IMR-90 (cell line): ENCODE measurements around the gene GPR17. TPM values are rescaled to one million over a fixed set of nuclear protein-coding genes. Genes with fewer than 3 reads are reported as not detected.

Experiments
- ATAC-seq: fragments of 200-7000 bp; cut with Tn5 transposase; 2 replicates; pipeline ENCODE4 v1.9.1; 2020; ENCODE audit warnings: low read depth, mild to moderate bottlenecking, moderate library complexity
- BruUV-seq: library from RNA; stranded (reverse); fragments of 400-500 nt; replicated peaks from 2 replicates; lab custom pipeline; 2021; lab: Mats Ljungman, UMichigan
- CTCF ChIA-PET: fragments of 300-600 bp; formaldehyde crosslinking; extraction: SDS; loops from one replicate; lab custom pipeline; 2021; ENCODE audit warnings: antibody characterized with exemption; lab: Yijun Ruan, JAX
- POLR2A ChIA-PET: fragments of 300-600 bp; sonication (Branson Sonifier 250); formaldehyde crosslinking; loops from one replicate; lab custom pipeline; 2022; ENCODE audit warnings: antibody characterized with exemption; ENCODE audit not compliant: unreplicated experiment; lab: Charles Lee
- DNase-seq: peaks from one replicate; pipeline ENCODE4 v3.0.0; 2013
- H2AFZ ChIP-seq: replicated peaks from 2 replicates; pipeline ENCODE3; 2013; ENCODE audit warnings: low read length, mild to moderate bottlenecking; ENCODE audit not compliant: poor library complexity
- H2AK5ac ChIP-seq: 2 replicates; pipeline ENCODE4 v1.6.1; 2013; ENCODE audit warnings: low read depth, low read length, inconsistent platforms
- H2AK9ac ChIP-seq: replicated peaks from 2 replicates; pipeline ENCODE3; 2013; ENCODE audit warnings: mild to moderate bottlenecking, low read depth, low read length, moderate library complexity; ENCODE audit not compliant: poor library complexity
- H2BK120ac ChIP-seq: 2 replicates; pipeline ENCODE4 v1.6.1; 2013; ENCODE audit warnings: low read depth, low read length, inconsistent platforms
- H2BK15ac ChIP-seq: 3 replicates; pipeline ENCODE4 v1.6.1; 2013; ENCODE audit warnings: low read depth, low read length, inconsistent platforms
- H2BK20ac ChIP-seq: 2 replicates; pipeline ENCODE4 v1.6.1; 2013; ENCODE audit warnings: low read depth, mild to moderate bottlenecking, inconsistent platforms, low read length, moderate library complexity
- H2BK5ac ChIP-seq: 2 replicates; pipeline ENCODE4 v1.6.1; 2013; ENCODE audit warnings: mild to moderate bottlenecking, low read depth, low read length, inconsistent platforms; ENCODE audit not compliant: poor library complexity, severe bottlenecking
- H3K14ac ChIP-seq: replicated peaks from 2 replicates; pipeline ENCODE4 v1.6.1; 2013; ENCODE audit warnings: low read depth, low read length, inconsistent platforms
- H3K18ac ChIP-seq: 2 replicates; pipeline ENCODE4 v1.6.1; 2013; ENCODE audit warnings: low read depth, low read length, control low read depth
- H3K23ac ChIP-seq: 2 replicates; pipeline ENCODE4 v1.6.1; 2013; ENCODE audit warnings: low read depth, low read length, inconsistent platforms
- H3K27ac ChIP-seq: 2 replicates; pipeline ENCODE4 v1.5.1; 2013; ENCODE audit warnings: mild to moderate bottlenecking, control low read depth, low read length; ENCODE audit not compliant: insufficient read depth
- H3K27me3 ChIP-seq: 2 replicates; pipeline ENCODE4 v1.6.1; 2013; ENCODE audit warnings: low read length; ENCODE audit not compliant: control insufficient read depth, insufficient read depth
- H3K36me3 ChIP-seq: 2 replicates; pipeline ENCODE4 v1.6.1; 2013; ENCODE audit warnings: low read length, mixed read lengths; ENCODE audit not compliant: control insufficient read depth, insufficient read depth
- H3K4ac ChIP-seq: 2 replicates; pipeline ENCODE4 v1.6.1; 2013; ENCODE audit warnings: low read depth, low read length, inconsistent platforms
- H3K4me1 ChIP-seq: 2 replicates; pipeline ENCODE4 v1.6.1; 2013; ENCODE audit warnings: low read length, mixed read lengths; ENCODE audit not compliant: control insufficient read depth, insufficient read depth
- H3K4me2 ChIP-seq: 2 replicates; pipeline ENCODE4 v1.6.1; 2013; ENCODE audit warnings: low read depth, mild to moderate bottlenecking, control low read depth, low read length, moderate library complexity
- H3K4me3 ChIP-seq: 2 replicates; pipeline ENCODE4 v1.5.1; 2013; ENCODE audit warnings: low read depth, mild to moderate bottlenecking, control low read depth, low read length, moderate library complexity; ENCODE audit not compliant: insufficient read depth
- H3K56ac ChIP-seq: 2 replicates; pipeline ENCODE4 v1.6.1; 2013; ENCODE audit warnings: low read length, inconsistent platforms; ENCODE audit not compliant: insufficient read depth; ENCODE audit errors: extremely low read depth
- H3K79me1 ChIP-seq, 2 experiments: 2 replicates each; pipeline ENCODE4 v1.6.1; 2013; ENCODE audit warnings: low read length in 2 of 2, inconsistent platforms in 1 of 2, low read depth in 1 of 2
- H3K9ac ChIP-seq: 2 replicates; pipeline ENCODE4 v1.6.1; 2013; ENCODE audit warnings: low read depth, low read length, control low read depth
- H3K9me1 ChIP-seq: 2 replicates; pipeline ENCODE4 v1.6.1; 2013; ENCODE audit warnings: low read length, inconsistent platforms; ENCODE audit not compliant: insufficient read depth
- H3K9me3 ChIP-seq: 2 replicates; pipeline ENCODE4 v1.6.1; 2013; ENCODE audit warnings: low read length; ENCODE audit not compliant: control insufficient read depth, insufficient read depth
- H4K20me1 ChIP-seq: 2 replicates; pipeline ENCODE4 v1.6.1; 2013; ENCODE audit warnings: low read length, inconsistent platforms; ENCODE audit not compliant: insufficient read depth
- H4K5ac ChIP-seq: 2 replicates; pipeline ENCODE4 v1.6.1; 2013; ENCODE audit warnings: mild to moderate bottlenecking, low read depth, low read length, control low read depth
- H4K8ac ChIP-seq, 2 experiments: 2 replicates each; pipeline ENCODE4 v1.6.1; 2013; ENCODE audit warnings: low read depth in 2 of 2, low read length in 2 of 2, control low read depth in 1 of 2, inconsistent platforms in 1 of 2
- H4K91ac ChIP-seq: 2 replicates; pipeline ENCODE4 v1.6.1; 2013; ENCODE audit warnings: low read depth, low read length, inconsistent platforms; ENCODE audit not compliant: insufficient read depth
- NFE2L2 ChIP-seq: fragments of 150-350 bp; IDR thresholded peaks from 2 replicates; pipeline ENCODE4 v1.6.1; 2016; ENCODE audit warnings: low read depth, mild to moderate bottlenecking, low read length
- RAD21 ChIP-seq: IDR thresholded peaks from 2 replicates; pipeline ENCODE4 v1.6.1; 2012; ENCODE audit warnings: low read length, improper control_type of control experiment
- WGBS, 2 experiments: methylation state at CpG; one replicate each; pipeline versions ENCODE4 v1.1.5 to v1.1.7; 2013; ENCODE audit warnings: missing lambda C conversion rate in 2 of 2; ENCODE audit not compliant: insufficient read length in 1 of 2; ENCODE audit errors: extremely low coverage in 2 of 2; 5-methylcytosine and 5-hydroxymethylcytosine counted together
- dilution Hi-C: fragments of 300-500 bp; cut with HindIII; formaldehyde crosslinking; loops from one replicate; pipeline ENCODE4 v1.14.3; 2018; ENCODE audit warnings: low sequenced_read_pairs; ENCODE audit not compliant: unreplicated experiment
- in situ Hi-C: fragments of 300-500 bp; cut with MboI; formaldehyde crosslinking; loops from 3 replicates; pipeline ENCODE4 v1.14.3; 2019; ENCODE audit warnings: low sequenced_read_pairs, inconsistent platforms, mixed read lengths
- intact Hi-C: fragments of 100-400 bp; cut with micrococcal nuclease; formaldehyde crosslinking; loops from 2 replicates; pipeline ENCODE4 v1.10.0; 2022
- polyA plus RNA-seq, 3 experiments: library from polyadenylated mRNA; depleted of rRNA; stranded (reverse); fragments of >200 nt; gene quantifications; 2 replicates each; pipeline ENCODE4 v1.2.3, GENCODE V29; 2012; ENCODE audit warnings: low replicate concordance in 1 of 3
- total RNA-seq: library from RNA; depleted of rRNA; stranded (reverse); fragments of >200 nt; gene quantifications from 2 replicates; pipeline ENCODE4 v1.2.3, GENCODE V29; 2012
- TF ChIP-seq, protein P1 (sequence below): fragments of 150-350 bp; IDR thresholded peaks from 2 replicates; pipeline ENCODE4 v1.6.1; 2016; ENCODE audit warnings: low read depth, mild to moderate bottlenecking, low read length, moderate library complexity, borderline replicate concordance

GPR17 gene
- total and polyA plus RNA-seq, 2 of the 4 experiments (the other 2 are of a cell fraction): not detected

DNA sequence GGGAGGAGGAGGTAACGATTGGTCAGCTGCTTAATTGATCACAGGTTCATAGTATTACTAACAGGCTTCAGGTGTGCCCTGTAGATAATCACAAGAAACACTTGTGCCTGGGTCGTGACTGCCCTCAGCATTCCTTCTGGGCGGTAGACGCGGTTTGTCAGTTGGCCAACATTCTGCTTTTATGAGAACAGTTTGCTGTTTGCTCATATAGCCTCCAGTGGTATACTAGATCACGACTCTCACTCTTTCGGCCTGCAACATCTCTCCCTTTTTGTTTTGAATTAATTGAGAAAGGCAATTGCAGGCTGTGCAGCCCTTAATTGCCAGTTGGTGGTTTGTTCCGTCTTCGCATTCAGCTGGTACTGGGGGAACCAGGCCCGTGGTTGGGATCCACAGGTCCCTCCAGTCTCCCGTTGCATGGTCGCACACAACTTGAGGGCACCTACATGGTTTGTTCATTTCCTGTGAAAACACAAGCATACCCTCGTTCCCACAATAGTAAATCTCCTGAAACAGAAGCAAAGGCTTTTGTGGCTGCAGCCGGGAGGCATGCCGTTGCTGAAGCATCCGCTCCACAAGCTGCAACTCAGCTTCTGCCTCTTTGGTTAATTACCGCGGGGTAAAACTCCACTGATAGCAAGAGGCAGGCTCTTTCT is 30.3 kb upstream of the GPR17 start:
- ATAC-seq: no peak
- Histone ChIP-seq H4K5ac (no peak overlapping the region), H4K91ac (no peak overlapping the region), H3K4ac (no peak overlapping the region), H2BK20ac (no peak overlapping the region), H3K23ac (no peak overlapping the region), H3K27ac (no peak overlapping the region), H3K4me3 (no peak overlapping the region), H2BK15ac (no peak overlapping the region), H3K9ac (no peak overlapping the region), H2AK9ac (no peak overlapping the region), H3K4me2 (no peak overlapping the region), H2AK5ac (no peak overlapping the region), H4K8ac (no peak overlapping the region), H3K14ac (no peak overlapping the region), H3K9me3 (peaks cover 20% of the 10 kb centered on the region), H3K27me3 (peaks cover 5% of the 10 kb centered on the region), H3K18ac (no peak overlapping the region), H3K9me1 (no peaks in the 10 kb centered on the region; the same call in 1 of the 2 replicates), H3K79me1 (no peaks in the 10 kb centered on the region), H3K56ac (no peak overlapping the region), H2BK120ac (no peak overlapping the region), H3K4me1 (no peaks in the 10 kb centered on the region), H4K20me1 (no peaks in the 10 kb centered on the region), H2AFZ (no peak overlapping the region), H2BK5ac (no peak overlapping the region), H3K36me3 (no peaks in the 10 kb centered on the region)
- 91% methylated on average over 11 of the region's 18 CpGs; no CpG with 5 or more reads in 1 of the 2 experiments for WGBS, 2 experiments
- intact Hi-C loops (no loop called here), dilution Hi-C loops (no loop called here), in situ Hi-C loops (no loop called here)
- ChIA-PET POLR2A (no interaction called here), CTCF (interaction anchor here (1.2 kb wide), 1 partner anchor 24 kb away, joined by 3 read pairs; no protein-coding TSS in a partner anchor)
- TF ChIP-seq, protein P1, sequence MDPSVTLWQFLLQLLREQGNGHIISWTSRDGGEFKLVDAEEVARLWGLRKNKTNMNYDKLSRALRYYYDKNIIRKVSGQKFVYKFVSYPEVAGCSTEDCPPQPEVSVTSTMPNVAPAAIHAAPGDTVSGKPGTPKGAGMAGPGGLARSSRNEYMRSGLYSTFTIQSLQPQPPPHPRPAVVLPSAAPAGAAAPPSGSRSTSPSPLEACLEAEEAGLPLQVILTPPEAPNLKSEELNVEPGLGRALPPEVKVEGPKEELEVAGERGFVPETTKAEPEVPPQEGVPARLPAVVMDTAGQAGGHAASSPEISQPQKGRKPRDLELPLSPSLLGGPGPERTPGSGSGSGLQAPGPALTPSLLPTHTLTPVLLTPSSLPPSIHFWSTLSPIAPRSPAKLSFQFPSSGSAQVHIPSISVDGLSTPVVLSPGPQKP: no peak
- TF ChIP-seq RAD21 (no peak), NFE2L2 (no peak)
- DNase-seq: no peak
- no TSS peak for BruUV-seq
